Lung (tissue), 12 donors: Measurements from ENCODE around the gene PMF1. TPM values are rescaled to one million over a fixed set of nuclear protein-coding genes. Genes with fewer than 3 reads are reported as not detected.

ENCODE experiments used
- ATAC-seq: fragments of 200-7000 bp; cut with Tn5 transposase; one replicate; pipeline ENCODE4 v1.9.1; 2020; ENCODE audit warnings: moderate number of reproducible peaks; ENCODE audit not compliant: insufficient read depth, low FRiP score
- DNase-seq, 3 donors: peaks; one replicate each; pipeline ENCODE4 v3.0.0-alpha.2; 2013 to 2017
- H3K27ac ChIP-seq, 2 donors: one replicate each; pipeline ENCODE4 v1.5.1; 2013; ENCODE audit warnings: mild to moderate bottlenecking in 2 of 2, moderate library complexity in 2 of 2, control low read depth in 1 of 2, inconsistent platforms in 1 of 2, low read depth in 1 of 2, low read length in 1 of 2
- H3K27me3 ChIP-seq, 3 donors: one replicate each; pipeline ENCODE4 v1.5.1; 2013; ENCODE audit warnings: low read length in 2 of 3; ENCODE audit not compliant: control insufficient read depth in 3 of 3, insufficient read depth in 3 of 3
- H3K36me3 ChIP-seq, 4 donors: one replicate each; pipeline ENCODE4 v1.5.1; 2013; ENCODE audit warnings: low read length in 4 of 4, mild to moderate bottlenecking in 1 of 4, moderate library complexity in 1 of 4; ENCODE audit not compliant: control insufficient read depth in 4 of 4, insufficient read depth in 4 of 4
- H3K4me1 ChIP-seq, 5 donors: one replicate each; pipeline ENCODE4 v1.5.1; 2013; ENCODE audit warnings: low read length in 5 of 5, mild to moderate bottlenecking in 2 of 5, moderate library complexity in 1 of 5; ENCODE audit not compliant: control insufficient read depth in 5 of 5, insufficient read depth in 5 of 5
- H3K4me3 ChIP-seq: one replicate; pipeline ENCODE4 v1.5.1; 2013; ENCODE audit warnings: mild to moderate bottlenecking, control low read depth, moderate library complexity
- H3K9ac ChIP-seq, 2 donors: one replicate each; pipeline ENCODE4 v1.5.1; 2013; ENCODE audit warnings: low read length in 2 of 2, control low read depth in 1 of 2; ENCODE audit not compliant: insufficient read depth in 1 of 2
- H3K9me3 ChIP-seq, 4 donors: one replicate each; pipeline ENCODE4 v1.5.1; 2013; ENCODE audit warnings: low read length in 3 of 4, mild to moderate bottlenecking in 1 of 4, moderate library complexity in 1 of 4; ENCODE audit not compliant: control insufficient read depth in 4 of 4, insufficient read depth in 3 of 4
- WGBS, 2 donors: extraction: QIAGEN DNeasy Blood & Tissue Kit; methylation state at CpG; one replicate each; pipeline ENCODE4 v1.1.7; 2013; 5-methylcytosine and 5-hydroxymethylcytosine counted together
- polyA plus RNA-seq, 2 donors: library from polyadenylated mRNA; stranded (reverse); fragments of 200-250 nt; gene quantifications; one replicate each; pipeline ENCODE4 v1.2.1, GENCODE V29; 2013
- total RNA-seq, 2 donors: library from RNA; depleted of rRNA in 1 of 2; stranded (reverse); fragments of >200 nt in 1 of 2; gene quantifications; one replicate each; pipeline ENCODE4 v1.2.1, GENCODE V29; 2014 to 2021
- TF ChIP-seq, protein P1 (sequence below): IDR thresholded peaks from 2 replicates; pipeline ENCODE4 v1.5.1; 2012; ENCODE audit warnings: mild to moderate bottlenecking; ENCODE audit errors: control extremely low read depth, extremely low read depth
- donor health status: control.
- donor health status: control.
- donor health status: Bipolar disorder and iron deficiency.
- donor health status: healthy.
- donor health status: DM: yes; HTN: yes; CAD: no.

PMF1 gene
- total and polyA plus RNA-seq, 4 donors: 60.0 to 144 (median 64.7) TPM

DNA sequence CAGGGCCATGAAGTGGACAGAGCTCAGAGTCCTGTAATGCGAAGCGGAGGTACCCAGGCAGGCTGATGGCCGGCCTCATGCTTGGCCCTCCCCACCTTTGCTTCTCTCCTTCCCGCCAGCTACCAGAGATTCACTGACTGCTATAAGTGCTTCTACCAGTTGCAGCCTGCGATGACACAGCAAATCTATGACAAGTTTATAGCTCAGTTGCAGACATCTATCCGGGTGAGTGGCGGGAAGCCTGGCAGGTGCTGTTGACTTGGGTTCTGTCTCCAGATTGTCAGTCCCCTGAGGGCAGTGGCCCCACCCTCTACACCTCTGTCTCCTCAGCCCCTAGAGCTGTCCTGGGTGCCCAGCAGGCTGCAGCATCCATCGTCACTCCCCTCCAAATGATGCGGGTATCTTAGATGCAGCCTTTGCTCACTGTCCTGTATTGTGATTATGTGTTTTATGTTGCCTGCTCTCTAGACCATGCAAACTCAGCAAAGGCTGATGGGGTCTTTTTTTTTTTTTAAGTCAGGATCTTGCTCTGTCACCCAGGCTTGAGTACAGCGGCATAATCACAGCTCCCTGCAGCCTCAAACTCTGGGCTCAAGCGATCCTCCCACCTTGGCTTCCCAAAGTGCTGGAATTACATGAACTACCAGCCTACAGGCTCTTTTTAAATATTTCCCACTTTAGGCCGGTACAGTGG is 19.5 kb downstream of the PMF1 start:
- no peak overlapping the region for H3K4me3 ChIP-seq
- 78 to 91% methylated on average over 12 of the region's 12 CpGs for WGBS, 2 donors
- peaks cover 0 to 2% (median 0%) of the 10 kb centered on the region in 4 donors for H3K9me3 ChIP-seq
- no peak for DNase-seq
- ATAC-seq: no peak
- H3K27ac ChIP-seq: no peak overlapping the region
- H3K36me3 ChIP-seq: peaks cover 11 to 44% (median 33%) of the 10 kb centered on the region in 4 donors
- H3K4me1 ChIP-seq: no peaks in the 10 kb centered on the region
- TF ChIP-seq, protein P1, sequence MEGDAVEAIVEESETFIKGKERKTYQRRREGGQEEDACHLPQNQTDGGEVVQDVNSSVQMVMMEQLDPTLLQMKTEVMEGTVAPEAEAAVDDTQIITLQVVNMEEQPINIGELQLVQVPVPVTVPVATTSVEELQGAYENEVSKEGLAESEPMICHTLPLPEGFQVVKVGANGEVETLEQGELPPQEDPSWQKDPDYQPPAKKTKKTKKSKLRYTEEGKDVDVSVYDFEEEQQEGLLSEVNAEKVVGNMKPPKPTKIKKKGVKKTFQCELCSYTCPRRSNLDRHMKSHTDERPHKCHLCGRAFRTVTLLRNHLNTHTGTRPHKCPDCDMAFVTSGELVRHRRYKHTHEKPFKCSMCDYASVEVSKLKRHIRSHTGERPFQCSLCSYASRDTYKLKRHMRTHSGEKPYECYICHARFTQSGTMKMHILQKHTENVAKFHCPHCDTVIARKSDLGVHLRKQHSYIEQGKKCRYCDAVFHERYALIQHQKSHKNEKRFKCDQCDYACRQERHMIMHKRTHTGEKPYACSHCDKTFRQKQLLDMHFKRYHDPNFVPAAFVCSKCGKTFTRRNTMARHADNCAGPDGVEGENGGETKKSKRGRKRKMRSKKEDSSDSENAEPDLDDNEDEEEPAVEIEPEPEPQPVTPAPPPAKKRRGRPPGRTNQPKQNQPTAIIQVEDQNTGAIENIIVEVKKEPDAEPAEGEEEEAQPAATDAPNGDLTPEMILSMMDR: no peak
- no peak overlapping the region for H3K9ac ChIP-seq
- no peaks in the 10 kb centered on the region for H3K27me3 ChIP-seq

DNA sequence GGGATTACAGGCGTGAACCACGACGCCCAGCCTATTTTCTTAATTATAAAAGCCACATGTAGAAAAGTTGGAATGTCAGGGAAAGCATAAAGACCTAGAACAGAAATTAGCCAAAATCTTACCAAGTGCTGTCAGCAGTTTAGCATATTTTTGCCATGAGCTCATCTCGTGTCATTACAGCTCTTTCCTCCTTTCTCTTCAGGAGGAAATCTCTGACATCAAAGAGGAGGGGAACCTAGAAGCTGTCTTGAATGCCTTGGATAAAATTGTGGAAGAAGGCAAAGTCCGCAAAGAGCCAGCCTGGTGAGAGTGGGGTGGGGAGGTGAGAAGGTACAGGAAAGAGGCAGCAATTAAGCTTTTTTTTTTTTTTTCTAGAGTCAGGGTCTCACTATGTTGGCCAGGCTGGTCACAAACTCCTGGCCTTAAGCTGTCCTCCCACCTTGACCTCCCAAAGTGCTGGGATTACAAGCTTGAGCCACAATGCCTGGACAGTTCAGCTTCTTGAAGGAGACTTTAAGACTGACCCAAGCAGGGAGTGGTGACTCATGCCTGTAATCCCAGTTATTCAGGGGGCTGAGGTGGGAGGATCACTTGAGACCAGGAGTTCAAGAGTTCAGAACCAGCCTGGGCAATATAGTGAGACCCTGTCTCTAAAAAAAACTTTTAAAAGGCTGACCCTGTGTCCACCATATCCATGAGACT is 20.8 kb downstream of the PMF1 start:
- no peak overlapping the region for H3K27ac ChIP-seq
- 86 to 92% methylated on average over 5 of the region's 5 CpGs for WGBS, 2 donors
- no peak for ATAC-seq
- no peaks in the 10 kb centered on the region for H3K27me3 ChIP-seq
- DNase-seq: no peak
- peaks cover 11 to 47% (median 38%) of the 10 kb centered on the region in 4 donors for H3K36me3 ChIP-seq
- H3K9me3 ChIP-seq: peaks cover 0 to 2% (median 0%) of the 10 kb centered on the region in 4 donors
- TF ChIP-seq, protein P1: no peak
- no peak overlapping the region for H3K4me3 ChIP-seq
- no peak overlapping the region for H3K9ac ChIP-seq
- H3K4me1 ChIP-seq: no peaks in the 10 kb centered on the region

DNA sequence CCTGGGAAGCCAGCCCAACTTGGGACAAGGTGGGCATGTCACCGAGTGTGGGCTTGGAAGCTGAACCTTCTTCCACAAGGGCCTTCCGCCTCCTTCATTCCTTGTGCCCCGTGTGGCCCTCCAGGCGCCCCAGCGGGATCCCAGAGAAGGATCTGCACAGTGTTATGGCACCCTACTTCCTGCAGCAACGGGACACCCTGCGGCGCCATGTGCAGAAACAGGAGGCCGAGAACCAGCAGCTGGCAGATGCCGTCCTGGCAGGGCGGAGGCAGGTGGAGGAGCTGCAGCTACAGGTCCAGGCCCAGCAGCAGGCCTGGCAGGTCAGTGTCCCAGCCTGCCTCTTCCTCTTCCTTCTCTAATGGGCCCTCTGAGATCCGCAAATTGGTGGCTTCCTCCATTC is 23.4 kb downstream of the PMF1 start:
- TF ChIP-seq, protein P1: no peak
- WGBS, 2 donors: 95 to 96% methylated on average over 12 of the region's 12 CpGs
- DNase-seq (no peak), ATAC-seq (no peak)
- H3K36me3 ChIP-seq: peaks cover 11 to 59% (median 33%) of the 10 kb centered on the region in 4 donors
- H3K9ac ChIP-seq: no peak overlapping the region
- no peak overlapping the region for H3K27ac ChIP-seq
- no peaks in the 10 kb centered on the region for H3K27me3 ChIP-seq
- H3K4me1 ChIP-seq: no peaks in the 10 kb centered on the region
- H3K4me3 ChIP-seq: no peak overlapping the region
- H3K9me3 ChIP-seq: peaks cover 0 to 3% (median 0%) of the 10 kb centered on the region in 4 donors
